C1 segment of cervical spinal cord (tissue), 14 donors: ENCODE measurements around the gene TAX1BP1.
A peak's percentile ranks its signal among the peaks of the same experiment; 100 is the strongest.

ENCODE experiments used
- DNase-seq, 14 donors: peaks; one replicate each; lab custom pipeline; 2025; lab: John Stamatoyannopoulos, UW

The TAX1BP1 gene

DNA sequence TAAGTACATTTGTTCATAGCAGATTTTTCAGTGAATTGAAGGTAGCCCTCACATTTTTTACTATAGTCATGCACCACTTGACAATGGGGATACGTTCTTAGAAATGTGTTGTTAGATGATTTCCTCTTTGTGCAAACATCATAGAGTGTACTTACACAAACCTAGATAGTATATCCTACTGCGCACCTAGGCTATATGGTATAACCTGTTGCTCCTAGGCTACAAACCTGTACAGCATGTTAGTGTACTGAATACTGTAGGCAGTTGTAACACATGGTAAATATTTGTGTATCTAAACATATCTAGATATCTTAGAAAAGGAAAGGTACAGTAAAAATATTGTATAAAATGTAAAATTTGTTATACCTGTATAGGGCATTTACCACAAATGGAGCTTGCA, 41.2 kb downstream of the TAX1BP1 start:
- no peak for DNase-seq

DNA sequence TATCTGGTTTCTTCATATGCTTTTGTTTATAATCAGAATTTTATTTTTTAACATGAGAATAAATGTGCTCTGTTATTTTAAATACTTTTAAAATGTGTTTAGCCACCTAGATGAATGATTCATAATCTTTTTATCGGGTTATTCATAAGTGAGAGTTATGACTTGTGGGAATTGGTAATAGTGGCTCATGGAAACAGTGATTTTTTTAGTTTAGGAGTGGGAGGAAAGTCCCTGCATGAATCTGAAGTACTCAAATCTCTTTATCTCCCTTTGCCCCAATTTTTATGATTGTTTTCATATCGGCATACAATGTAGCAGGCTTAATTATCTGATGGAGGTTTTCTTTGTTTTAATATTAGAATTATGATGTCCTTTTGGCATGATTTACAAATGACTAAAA, 42.9 kb downstream of the TAX1BP1 start:
- no peak for DNase-seq

DNA sequence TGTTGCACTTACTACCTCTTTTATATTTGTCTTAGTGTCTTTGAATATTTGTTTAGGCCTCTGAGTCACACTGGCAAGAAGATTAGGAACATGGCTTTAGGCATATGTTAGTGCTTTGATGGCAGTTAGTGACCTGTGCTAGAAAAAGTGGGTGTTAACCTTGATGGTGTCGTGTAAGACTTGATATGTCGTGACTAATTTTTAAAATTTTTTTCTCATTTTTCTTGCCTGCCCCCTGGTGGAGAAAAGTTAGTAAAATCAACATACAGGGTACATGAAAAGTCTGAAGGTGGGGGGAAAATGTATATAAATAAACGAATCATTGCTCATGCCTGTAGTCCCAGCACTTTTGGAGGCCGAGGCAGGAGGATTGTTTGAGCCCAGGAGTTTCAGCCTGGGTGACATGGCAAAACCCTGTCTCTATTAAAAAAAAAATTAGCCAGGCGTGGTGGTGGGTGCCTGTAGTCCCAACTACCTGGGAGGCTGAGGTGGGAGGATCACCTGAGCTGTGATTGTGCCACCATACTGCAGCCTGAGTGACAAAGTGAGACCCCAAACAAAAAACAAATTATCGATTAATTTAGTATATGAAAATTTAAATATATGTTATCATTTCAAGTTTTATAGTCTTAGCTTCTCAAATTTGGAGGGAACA, 44.6 kb downstream of the TAX1BP1 start:
- DNase-seq: no peak

DNA sequence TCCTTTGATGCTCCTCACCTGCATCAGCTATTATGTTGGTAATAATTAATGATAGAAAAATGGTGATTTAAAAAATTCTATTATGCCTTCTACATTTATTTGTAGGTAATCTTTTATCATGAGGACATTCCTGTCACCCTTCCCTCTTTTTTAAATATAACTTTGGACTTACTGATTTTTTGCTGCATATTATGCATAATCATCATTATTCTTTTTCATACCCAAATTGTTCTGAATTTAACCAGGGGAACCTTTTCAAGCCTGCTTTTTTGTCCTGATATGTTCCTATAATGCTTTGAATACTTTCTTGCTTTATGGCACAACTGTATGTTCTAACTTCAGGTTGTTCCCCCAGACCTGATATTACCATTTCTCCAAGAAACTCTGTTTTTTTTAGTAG, 48.5 kb downstream of the TAX1BP1 start:
- no peak for DNase-seq

DNA sequence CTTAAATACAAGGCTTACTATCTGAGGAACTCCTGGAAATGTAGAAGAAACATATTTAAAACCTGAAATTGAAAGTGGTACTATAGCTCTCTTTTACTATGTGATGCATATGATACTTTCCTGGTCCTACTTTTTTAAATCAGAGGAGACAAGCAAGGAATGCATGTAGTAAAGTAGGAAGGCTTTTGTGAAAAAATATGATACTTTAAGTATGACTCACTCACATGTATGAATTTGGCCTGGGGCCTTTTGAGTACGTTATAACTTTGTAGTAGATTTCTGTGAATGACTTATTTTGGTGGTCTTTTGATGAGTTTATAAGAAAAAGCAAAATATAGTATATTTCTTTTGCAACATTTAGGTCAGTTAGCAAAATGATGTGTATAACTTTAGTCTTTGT, 53.8 kb downstream of the TAX1BP1 start:
- DNase-seq: no peak

DNA sequence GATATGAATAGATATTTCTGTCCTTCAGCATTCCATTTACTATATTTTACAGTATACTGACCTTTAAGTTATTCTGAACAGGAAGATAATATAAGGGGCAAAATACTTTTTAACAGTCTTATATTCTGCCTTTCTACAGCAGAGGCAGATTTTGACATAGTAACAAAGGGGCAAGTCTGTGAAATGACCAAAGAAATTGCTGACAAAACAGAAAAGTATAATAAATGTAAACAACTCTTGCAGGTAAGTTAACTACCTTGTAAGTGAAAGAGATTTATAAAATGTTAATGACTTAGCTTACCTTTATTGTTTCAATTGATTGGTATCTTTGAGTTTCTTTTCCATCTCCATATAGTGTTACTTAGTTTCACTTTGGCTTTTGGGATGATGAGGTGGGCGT, 56.0 kb downstream of the TAX1BP1 start:
- no peak for DNase-seq

DNA sequence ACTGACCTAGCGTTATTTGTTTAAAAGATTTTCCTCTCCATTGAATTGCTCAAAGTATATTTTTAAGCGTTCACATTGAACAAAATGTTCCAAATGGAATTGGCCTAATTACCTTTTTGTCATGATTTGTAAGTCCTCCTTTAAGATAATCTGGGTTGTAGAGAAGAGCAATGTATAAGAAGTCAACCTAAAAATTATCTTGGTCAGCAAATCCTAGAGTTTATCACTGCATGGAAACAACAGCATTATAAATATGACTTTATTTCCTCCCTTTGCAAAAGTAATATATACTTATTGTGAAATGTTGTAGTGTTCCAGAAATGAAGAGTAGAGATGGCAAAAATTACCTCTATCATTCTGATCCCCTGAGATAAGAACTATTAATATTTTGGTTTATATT, 59.2 kb downstream of the TAX1BP1 start:
- DNase-seq: no peak

DNA sequence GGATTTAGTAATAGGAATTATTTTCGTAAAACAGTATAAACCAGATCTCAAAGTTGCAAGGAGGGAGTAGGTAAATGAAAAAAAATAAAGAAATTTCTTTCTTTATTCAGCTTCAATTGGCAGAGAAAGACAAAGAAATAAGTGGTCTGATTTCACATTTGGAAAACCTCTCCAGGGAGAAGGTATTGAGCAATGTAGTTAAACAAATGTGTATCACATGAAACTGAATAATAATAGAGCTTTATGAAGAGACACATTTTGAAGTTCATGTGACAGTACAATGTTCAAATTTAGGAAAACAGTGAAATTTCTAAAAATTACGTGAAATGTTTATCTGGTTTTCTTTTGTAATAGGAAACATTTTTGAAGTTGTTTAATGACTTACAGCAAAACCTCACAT, 63.0 kb downstream of the TAX1BP1 start:
- DNase-seq: no peak

DNA sequence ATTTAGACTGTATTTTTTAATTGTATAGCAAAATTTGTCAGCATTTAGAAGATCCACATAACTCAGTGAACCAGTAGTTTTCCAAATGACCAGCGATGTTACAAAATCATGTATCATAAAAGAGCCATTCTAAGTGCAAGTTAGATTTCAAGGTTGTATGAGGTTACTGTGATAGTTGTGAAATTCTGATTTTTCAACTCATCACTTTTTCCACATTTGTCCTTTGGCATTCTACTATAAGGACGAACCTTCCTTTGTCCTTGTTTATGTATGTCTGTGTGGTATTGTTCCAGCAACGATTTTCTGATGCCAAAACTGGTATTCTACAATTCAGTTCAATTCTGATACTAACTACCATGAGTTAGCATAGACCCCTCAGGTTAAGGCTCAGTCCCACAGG, 64.2 kb downstream of the TAX1BP1 start:
- DNase-seq: no peak

DNA sequence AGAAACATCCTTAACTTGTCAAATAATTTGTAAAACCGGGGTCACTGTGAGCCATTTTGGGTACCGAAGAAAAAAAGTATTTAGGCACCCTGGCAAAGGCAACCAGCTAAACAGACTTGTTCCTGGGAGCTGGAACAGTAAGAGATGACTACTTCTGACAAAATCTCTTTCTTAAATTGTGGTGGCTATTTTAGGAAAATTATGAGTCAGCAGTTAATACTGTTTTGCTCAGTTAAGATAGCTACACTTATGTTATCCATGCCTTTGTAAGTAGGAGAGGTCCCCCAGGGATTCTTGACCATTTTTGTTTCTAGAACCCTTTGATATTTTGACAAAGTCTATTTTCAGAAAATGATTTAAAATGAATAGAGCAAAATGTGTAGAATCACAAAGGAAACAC, 68.7 kb downstream of the TAX1BP1 start:
- DNase-seq: no peak

DNA sequence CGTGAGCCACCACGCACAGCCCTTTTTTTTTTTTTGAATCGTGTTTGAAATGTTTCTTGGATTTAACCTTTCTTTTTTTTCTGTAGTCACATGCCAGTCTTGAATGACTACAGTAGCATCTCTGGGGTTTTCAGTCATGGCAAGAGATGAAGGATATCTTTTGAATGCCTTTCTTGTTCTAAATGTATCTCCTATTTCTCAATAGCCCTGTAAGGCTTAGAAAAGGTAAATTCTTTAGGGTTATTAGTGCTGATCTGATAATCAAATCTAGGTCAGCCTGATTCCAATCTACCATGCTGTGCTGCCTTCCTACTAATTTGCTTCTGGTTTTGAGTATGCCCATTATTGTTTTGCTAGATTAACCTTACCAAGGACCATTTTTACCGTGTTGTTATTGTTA, 70.2 kb downstream of the TAX1BP1 start:
- DNase-seq: no peak

DNA sequence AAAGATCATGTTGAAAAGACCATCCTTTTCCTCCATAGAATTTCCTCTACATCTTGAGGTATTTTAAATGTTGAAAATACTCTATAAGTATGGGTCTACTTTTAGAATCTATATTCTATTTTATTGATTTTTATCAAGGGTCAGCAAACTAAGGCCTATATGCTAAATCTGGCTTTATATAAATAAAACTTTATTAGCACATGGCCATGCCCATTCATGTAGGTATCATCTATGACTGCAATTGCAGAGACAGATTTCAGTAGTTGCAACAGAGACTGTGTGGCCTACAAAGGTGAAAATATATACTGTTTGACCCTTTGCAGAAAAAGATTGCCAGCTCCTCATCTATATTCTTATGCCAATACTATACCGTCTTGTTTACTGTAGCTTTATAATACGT, 72.7 kb downstream of the TAX1BP1 start:
- no peak for DNase-seq

DNA sequence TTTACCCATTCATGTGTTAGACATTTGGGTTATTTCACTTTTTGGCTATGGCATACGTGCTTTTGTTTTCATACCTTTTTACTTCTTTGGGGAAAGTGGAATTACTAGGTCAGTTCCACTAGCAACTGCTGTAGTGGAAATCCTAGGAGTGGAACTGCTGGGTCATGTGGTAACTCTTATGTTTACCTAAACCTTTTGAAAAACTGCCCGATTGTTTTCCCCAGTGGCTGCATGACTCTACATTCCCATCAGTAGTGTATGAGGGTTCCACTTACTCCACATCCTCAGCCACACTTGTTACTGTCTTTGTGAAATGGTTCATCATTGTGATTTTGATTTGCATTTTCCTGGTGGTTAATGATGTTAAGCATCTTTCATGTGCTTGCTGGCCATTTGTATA, 82.3 kb downstream of the TAX1BP1 start:
- DNase-seq: no peak

DNA sequence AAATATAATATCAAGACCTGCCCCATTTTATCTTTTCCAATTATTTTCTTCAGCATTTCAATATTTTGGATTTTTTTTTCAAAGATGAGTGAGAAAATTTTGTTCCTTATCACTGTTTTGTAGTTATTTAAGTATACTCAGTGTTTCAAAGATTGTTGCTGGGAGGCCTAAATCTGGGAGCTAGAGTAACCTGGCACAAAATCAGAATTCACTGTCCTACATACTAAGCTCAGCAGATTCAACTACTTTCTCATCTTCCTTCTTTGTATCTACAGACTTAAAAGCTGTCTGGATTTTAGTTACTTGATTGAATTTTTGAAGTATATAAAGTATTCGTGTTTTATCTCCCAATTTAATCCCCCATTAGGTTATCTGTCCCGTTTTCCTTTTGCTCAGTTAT, 85.9 kb downstream of the TAX1BP1 start:
- no peak for DNase-seq

DNA sequence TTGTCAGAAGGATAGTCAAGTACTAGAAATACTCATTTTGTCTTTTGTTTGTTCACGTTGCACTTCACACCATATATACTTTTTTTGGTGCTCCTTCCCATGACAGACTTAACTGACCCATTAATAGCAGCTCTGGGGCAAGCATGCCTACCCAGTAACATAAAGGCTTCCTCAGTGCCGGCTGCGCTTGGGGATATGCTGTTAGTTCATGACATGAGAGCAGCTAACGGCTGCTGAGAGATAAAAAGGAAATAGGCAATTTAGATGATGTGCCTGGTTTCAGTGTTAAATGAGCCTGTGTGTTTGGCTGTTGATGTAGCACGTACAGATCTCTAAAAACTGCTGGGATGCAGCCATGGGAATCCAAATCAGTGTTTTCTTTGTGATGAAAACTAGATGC, 86.4 kb downstream of the TAX1BP1 start:
- DNase-seq: no peak

DNA sequence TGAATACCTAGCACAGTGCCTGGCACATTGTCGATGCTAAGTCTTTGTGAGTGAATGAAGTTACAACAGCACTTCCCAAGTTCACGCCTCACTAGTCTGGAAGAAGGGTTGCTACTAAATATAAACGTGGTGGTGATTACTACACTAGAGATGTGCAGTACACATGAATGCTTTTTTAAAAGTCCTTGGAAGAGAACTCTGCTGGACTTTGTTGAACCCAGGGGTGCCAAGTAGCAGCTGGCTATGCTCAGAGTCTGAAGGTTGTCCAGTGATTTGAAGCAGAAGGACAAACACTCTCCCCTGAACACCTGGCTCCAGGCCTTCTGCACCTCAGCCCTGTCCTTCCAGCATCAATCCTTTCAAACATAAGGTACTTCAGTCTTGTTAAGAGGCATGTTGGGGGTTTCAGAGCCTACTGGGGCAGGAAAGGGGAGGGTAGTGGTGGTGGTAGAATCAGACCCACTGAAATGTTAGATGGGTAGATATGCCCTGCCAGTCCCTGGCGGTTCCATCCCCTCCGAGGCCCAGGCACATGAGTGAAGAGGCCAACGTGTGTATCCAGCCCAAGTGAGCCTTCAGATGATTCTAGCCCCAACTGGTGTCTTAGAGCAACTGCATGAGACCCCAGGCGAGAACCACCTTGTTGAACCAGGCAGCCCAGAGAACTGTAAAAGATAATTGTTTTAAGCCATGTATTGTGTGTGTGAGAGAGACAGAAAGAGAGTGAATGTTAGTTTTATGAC, 94.4 kb downstream of the TAX1BP1 start:
- DNase-seq: peak in 2 of 14 donors; percentile 38 to 40

DNA sequence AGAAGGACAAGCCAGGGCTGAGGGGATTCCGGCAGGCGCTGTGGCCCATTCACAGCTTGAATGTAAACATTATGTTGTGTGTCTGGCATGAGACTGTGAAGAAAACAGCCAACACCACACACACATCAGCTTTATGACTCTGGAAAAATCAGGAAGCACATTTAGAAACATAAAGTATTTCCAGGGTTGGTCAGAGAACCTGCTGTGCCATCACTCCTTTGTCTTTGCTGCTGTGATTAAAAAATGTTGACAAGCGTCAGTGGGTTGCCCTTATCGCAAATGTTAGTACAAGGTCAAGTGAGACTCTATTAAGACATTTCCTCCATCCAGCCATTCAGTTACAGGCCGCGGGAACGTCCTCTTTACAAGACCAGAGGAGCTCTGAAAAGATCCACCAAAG, 95.4 kb downstream of the TAX1BP1 start:
- no peak for DNase-seq

DNA sequence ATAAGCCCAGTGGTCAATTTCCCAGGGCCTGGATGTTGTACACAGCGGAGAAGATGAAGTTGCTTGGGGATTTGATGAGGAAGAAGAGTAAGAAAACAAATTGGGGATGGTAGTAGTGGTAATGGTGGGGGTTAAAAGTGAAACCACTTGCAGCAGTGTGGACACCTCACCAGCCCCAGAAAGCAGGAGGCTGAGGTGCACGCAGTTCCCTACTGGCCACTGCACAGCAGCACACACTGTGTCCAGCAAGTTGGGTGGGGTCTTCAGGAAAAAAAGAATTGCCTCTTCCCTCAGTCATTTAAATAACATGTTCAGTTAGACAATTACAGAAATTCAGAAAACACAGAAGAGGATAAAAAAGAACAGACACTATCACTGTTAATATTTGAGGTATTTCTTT, 96.6 kb downstream of the TAX1BP1 start:
- DNase-seq: no peak

DNA sequence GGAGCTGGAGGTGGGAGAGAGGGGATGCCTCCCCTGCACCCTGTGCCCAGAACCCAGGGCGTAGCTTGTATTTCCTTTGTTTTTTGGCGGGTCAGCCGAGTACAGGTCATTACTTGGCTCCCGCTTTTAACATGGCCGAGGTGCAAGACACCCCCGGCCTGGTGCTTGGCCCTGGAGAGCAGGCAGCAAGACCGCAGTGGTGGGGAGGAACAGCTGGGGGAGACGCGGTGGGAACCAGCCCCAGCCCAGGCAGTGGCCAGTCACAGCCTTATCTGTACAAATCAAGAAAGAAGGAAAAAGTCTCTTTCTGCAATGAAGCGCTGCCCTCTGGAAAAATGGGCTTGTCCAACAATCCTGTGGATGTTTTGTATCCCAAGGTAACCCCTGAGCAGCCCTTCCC, 99.1 kb downstream of the TAX1BP1 start:
- DNase-seq: no peak

DNA sequence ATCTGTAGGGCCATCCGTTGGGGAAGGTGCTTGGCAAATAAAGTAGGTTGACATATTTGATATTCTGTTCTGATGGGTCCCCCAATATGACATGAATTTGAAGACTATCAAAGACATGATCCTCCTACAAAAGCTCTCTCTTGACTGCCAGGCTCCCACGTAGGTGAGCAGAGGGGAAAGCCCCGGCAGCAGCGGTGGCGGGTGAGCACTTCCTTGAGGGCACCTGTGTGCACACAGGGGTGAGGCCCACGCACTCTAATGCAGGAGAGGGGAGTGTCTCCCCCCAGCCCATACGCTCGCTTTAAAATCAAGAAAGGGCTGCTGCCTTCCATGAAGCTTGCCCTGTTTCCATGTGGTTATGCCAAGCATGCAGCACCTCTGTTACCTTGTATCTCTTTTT, 100.4 kb downstream of the TAX1BP1 start:
- no peak for DNase-seq

DNA sequence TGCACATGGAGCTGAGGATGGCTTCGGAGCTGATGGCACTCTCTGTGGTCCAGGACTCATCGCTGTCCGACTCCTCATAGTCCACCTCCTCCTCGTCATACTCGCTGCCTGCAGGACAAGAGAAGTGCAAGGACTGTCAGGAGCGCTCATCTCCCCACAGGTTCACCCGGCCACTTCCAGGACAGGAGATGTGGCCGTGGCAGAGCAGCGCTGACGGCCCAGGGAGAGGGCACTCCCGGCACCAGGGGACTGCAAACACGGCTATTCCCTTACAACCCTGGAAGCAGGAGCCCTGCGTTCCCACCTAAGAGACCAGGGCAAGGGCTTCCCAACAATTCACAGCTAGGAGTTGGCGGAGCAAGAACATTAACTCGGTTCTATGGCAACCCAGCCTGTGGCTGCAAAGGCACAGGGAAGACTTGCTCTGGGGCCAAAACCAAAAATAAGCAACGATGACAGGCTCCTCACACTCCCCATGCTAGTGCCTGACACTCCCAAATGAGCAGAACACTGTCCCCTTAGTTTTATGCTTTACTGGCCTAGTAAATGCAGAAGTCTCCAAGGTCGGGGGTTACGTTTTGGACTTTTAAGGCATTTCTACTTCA, 100.9 kb downstream of the TAX1BP1 start:
- DNase-seq: peak in 1 of 14 donors; percentile 28

DNA sequence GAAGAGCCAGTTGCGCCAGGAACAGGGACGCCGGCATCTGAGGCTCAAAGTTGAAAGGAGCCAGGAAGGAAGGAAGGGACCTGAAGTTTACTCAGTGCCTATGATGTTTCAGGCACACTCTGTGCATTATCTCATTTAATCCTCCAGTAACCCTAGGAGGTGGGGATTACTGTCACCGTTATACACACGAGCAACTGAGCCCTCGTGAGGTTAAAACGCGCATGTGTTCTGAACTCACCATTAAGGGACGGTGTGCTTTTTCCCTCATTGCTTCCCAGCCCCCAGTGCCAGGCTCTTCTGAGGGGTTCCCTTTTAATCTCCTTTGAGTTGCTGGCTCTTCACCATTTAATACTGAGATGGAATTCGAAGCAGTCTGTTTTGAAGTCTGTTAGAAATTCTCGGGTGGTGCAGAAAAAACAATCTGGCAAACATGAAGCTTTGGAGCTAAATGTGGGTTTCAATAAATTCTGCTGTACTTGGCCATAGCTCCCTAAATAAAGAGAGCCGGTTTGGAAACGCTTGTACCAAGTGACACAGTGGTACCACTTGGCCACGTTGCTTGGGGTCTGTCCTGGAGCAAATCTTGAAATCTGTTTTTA, 102.2 kb downstream of the TAX1BP1 start:
- DNase-seq: no peak

DNA sequence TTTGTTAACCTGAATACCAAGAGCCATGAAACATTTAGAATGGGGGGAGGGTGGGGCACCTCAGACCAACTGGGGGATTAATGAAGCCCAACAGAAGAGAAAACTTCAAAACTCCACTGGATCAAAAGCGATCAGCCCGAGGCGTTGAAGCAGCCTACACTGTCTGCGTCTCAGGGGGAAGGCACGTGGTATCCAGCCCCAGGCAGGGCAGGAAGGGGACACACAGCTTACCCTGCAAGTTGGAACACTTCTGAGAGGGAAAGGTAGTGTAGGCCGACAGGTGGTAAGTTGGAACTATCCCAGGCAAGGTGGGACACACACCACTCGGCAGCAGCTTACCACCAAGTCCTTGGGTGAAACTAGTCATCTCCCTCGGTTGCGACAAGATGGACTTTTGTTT, 102.9 kb downstream of the TAX1BP1 start:
- peak in 1 of 14 donors; percentile 18 for DNase-seq
